Inflammatory macrophage treated with lipopolysaccharide for 4 hours (primary cell): ENCODE measurements around the gene SLC12A8.
"Not testable (repeated sequence)": the region's sequence is repeated elsewhere in the genome, so short reads cannot be mapped to it uniquely, and the experiment has no call there.

Source experiments
- DNase-seq: peaks from one replicate; pipeline ENCODE4 v3.0.0-alpha.2; 2020

Gene SLC12A8

GRCh38 chr3:125108833-125109535 is 103.6 kb downstream of the SLC12A8 start:
- DNase-seq: no peak

DNA sequence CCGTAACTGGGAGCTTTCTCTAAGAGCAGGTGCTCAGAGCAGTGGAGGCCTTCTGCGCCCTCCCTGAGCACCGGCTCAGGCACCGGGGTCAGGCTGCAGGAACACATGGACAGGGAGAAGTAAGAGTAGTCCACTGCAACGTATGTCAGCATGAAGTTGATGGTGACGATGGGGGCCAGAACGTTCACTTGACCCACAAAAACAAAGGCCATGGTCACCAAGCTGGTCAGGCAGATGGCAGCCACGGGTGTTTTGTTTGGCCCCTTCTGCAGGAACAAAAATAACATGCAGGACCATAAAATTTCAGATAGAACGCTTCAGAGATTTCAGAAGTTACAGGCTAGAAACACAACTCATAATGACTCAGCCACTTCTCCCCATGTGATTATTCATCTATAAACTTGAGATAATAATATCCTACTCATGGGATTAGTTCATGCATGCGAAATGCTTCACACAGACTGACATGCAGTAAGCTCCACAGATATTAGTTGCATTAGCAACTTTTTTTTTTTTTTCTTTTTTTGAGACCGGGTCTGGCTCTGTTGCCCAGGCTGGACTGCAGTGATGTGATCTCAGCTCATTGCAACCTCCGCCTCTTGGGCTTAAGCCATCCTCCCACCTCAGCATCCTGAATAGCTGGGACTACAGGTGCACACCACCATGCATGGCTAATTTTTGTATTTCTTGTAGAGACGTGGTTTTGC is 104.5 kb downstream of the SLC12A8 start:
- DNase-seq: peak; percentile 71

GRCh38 chr3:125107363-125107762 is 105.2 kb downstream of the SLC12A8 start:
- no peak for DNase-seq

DNA sequence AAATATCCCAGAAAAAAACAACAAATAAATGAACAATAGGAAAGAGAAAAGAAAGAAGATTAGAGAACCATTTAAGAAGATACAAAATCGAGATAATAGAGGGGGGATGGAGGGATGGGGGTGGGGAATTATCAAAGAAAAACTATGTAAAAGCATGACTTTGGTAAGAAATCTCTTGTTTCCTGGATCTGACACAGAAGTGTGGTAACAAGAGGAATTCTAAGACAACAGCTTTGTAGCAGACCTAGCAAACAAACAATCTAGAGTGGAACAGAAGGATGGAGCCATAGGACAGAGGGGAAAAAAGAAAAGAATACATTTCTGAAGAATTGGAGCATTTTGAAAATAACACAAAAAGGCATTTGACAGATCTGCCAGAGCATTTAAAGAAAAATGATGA is 107.4 kb downstream of the SLC12A8 start:
- no peak for DNase-seq

- peak; percentile 28 for DNase-seq
These were observed 107.9 kb downstream of the SLC12A8 start for GRCh38 chr3:125104639-125105038.

DNA sequence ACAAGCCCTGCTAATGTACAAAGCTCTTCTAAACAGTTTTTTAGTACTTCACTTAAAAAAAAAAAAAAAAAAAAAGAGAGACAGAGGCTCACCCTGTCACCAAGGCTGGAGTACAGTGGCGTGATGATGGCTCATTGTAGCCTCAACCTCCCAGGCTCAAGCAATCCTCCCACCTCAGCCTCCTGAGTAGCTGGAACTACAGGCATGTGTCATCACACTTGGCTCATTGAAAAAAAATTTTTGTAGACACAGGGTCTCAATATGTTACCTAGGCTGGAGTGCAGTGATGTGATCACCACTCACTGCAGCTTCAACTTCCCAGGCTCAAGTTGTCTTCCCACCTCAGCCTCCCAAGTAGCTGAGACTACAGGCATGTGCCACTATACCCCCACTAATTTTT is 109.1 kb downstream of the SLC12A8 start:
- DNase-seq: no peak

DNA sequence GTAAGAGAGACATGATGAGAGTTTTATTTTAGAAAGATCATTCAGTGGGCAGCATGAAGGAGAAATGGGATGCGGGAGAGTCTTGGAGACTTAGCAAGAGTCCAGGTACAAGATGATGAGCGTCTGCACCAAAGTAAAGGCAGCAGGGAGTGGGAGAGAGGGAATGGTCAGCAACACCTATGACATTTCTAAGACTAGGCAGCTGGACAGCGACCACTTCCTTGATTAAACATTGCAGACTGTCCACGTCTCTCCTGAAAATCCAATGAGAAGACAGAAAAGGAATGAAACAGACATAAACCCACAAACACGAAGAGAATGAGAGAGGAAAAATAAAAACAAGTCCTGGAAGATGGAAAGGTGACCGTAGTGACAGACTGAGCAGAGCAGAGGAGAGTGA is 110.1 kb downstream of the SLC12A8 start:
- no peak for DNase-seq

- DNase-seq: peak; percentile 35
These were observed 113.8 kb downstream of the SLC12A8 start for GRCh38 chr3:125098611-125099291.

DNA sequence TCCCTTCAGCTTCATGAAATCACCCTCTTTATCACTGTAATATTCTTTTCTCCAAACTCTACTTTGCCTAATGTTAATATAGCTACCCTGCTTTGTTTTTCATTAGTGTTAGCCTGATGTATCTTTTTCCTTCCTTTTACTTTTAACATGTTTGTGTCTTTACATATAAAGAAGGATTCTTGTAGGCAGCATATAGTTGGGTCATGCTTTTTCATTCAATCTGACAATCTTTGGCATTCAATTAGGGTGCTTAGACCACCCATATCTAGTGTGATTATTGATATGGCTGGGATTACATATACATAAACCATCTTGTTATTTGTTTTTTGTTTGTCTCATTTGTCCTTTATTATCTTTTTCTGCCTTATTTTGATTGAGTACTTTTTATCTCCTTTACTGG is 121.9 kb downstream of the SLC12A8 start:
- no peak for DNase-seq

DNA sequence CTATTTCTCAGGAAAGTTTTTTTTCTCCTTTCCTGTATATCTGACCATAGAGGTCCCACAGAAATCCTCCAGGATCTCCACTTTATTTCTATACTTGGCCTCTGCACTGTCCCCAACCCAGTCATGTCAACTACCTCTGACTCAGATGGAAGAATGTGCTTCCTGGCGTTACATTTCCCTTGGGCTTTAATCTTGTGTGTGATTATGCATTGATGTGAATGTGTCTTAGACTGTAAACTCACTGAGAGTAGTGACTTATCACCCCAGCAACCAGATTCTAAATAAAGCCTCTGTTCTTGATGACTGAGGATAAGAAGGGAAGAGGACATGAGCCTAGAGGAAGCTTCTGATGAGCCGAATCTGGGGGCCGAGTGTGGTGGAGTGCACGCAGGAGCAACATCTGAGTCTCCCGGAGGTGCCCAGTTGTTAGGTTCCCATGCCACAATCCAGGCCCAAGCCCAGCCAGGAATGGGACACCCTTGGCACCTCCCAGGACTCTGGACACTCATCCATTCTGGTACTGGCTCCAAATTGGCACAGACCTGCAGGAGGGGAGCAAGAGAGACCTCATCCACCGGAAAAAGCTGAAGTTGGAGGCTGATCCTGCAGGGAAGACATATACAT is 124.7 kb downstream of the SLC12A8 start:
- DNase-seq: no peak

- no peak for DNase-seq
These were observed 127.4 kb downstream of the SLC12A8 start for GRCh38 chr3:125085166-125085565.

- no peak for DNase-seq
These were observed 128.8 kb downstream of the SLC12A8 start for GRCh38 chr3:125083776-125084175.

DNA sequence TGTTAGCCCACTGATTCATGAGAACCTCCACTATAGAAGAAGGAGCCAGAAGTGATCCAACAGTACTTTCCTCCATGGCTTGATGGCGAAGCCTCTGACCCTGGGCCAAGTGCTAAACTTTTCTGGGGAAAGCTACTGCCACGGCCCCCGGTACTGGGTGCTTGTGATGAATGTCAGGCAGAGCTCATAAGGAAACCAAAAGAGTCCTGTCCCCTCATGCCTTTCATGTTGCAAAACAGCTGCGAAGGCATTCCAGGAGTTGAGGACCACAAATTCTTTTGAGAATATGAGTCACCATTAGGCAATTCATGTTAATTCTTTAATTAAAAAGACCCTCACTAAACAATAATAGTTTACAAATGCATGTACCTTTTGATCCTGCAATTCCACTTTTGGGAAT is 130.2 kb downstream of the SLC12A8 start:
- not testable (repeated sequence) for DNase-seq

DNA sequence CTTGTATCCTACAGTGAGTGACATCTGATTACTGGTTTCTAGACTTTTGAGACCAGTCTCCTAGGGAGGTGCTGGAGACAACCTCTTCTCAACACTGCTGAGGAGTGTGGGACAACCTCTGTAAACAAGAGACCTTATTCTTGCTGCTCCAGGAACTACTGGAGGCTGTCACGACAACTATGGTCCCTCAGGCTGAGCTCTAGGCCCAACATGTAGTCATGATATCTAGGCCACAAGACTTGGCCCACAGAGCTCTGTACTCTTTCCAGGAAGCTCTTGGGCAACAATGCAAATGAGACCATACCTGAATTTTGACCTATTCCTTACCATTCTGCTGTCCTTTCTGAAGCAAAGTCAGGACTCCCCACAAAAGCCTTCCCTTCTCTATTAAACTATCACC is 132.5 kb downstream of the SLC12A8 start:
- DNase-seq: no peak

DNA sequence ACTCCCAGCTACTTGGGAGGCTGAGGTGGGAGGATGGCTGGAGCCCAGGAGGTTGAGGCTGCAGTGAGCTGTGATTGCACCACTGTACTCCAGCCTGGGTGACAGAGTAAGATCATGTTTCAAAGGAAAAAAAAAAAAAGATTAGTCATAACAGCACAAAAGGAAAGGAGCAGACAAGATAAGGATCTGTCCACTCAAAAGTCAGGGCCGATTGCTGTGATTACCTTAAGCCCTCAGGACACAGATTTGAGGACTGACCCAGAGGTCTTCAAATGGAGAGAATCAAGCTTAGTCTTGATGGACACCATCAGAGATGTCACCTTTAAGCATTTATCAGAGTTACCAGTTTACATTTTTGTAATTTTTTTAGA is 132.9 kb downstream of the SLC12A8 start:
- DNase-seq: no peak

DNA sequence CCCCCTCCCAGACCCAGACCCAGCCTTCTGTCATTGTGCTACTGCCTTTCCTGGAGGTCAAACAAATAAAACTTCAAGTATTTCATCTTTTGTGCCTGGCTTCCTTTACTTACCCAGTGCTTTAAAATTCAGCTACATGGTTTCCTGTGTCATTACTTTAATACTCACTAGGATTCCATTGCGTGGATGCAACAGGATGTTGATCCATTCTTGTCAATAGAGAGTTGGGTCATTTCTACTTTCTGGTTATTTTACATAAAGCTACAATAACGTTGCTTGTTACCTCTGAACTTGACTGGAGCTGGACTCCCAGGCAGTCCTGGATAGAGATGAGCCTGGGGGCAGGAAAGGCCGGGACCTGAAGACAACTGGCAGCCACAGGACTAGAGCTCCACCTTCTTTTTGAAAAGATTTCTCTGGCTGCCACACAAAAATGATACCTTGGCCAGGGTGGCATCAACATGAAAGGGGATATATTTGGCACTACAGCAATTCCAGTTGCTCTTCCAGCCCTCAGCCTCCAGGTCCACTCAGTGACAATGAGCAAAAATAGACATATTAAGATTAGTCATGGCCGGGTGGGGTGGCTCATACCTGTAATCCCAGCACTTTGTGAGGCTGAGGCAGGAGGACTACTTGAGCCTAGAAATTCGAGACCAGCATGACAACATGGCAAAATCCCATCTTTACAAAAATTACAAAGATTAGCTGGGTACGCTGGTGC is 133.4 kb downstream of the SLC12A8 start:
- no peak for DNase-seq

- DNase-seq: no peak
These were observed 134.7 kb downstream of the SLC12A8 start for GRCh38 chr3:125077864-125078263.

DNA sequence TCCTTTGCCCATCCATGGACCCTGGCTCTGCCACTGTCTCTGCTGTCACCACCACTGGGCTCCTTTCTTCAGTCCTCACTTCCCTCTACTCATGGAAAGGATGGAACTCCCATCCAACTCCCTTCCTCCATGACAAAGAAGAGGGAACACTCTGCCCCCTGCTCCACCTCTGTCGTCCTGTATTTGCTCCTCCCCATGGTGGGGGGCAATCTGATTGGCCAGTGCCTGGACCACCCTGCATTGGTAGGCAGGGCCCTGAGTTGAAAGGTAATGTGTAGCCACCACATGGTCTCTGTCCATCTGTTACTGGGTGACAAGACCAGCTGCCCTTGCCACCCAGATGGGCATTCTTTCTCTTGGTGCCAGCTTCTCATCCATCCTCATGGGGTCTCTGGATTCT is 136.1 kb downstream of the SLC12A8 start:
- no peak for DNase-seq

GRCh38 chr3:125075738-125076137 is 136.8 kb downstream of the SLC12A8 start:
- no peak for DNase-seq

GRCh38 chr3:125073390-125073905 is 139.1 kb downstream of the SLC12A8 start:
- no peak for DNase-seq

DNA sequence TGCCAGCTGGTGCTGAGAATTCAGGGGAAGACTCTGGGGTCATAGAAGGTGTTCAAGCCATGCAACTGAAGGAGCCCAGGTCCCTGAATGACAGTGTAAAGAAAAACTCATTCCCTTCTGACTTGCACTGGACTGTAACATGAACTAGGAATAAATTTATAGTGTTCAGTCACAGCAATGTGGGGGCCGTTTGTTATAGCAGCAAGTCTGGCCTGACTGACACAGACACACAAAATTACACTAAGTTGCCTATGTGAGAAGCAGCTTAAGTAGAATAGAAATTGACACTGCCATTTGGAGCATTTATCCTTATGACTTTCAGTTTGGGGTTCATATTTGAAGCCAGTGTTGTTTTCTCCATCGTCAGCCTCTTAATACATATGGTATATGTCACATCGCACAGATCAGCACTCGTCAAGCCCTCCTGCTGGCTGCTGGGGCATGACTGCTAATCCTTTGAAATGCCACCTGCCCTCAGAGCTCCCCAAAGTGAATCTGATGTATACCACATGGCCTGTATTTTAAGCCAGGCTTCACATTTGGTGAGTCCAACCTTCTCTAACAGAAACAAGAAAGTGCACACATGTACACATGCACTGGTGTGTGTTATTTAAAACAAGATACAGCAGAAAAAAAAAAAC is 139.7 kb downstream of the SLC12A8 start:
- DNase-seq: no peak

GRCh38 chr3:125072301-125072700 is 140.2 kb downstream of the SLC12A8 start:
- DNase-seq: no peak
